Measurements from ENCODE around the gene MRPS11. TPM values are rescaled to one million over a fixed set of nuclear protein-coding genes. Genes with fewer than 3 reads are reported as not detected.

The MRPS11 gene
- total RNA-seq = 38.0 and 44.8 TPM in 2 replicates

GRCh38 chr15:88467073-88467934 lies at the start of gene MRPS11, which contains the start of gene MRPL46:
Gene MRPS11 (plus strand): TSS chr15:88467708. CDS start chr15:88467718, 10 bp downstream.
Gene MRPL46 (minus strand): TSS chr15:88467388. CDS start chr15:88467377, 11 bp downstream.

Other genes with a start within 250 kb of the MRPS11 start
- not detected in 2 replicates for gene NTRK3, start 211.0 kb upstream of the MRPS11 start, total RNA-seq
- 17.6 and 26.5 TPM in 2 replicates for gene MRPL46, start 320 bp upstream of the MRPS11 start, total RNA-seq
- 0.72 and 2.2 TPM in 2 replicates for gene DET1, start 79.0 kb downstream of the MRPS11 start, total RNA-seq
- gene AEN, start 153.6 kb downstream of the MRPS11 start, total RNA-seq = 27.3 and 39.5 TPM in 2 replicates
- 6.3 and 27.8 TPM in 2 replicates for gene ISG20, start 171.3 kb downstream of the MRPS11 start, total RNA-seq

Data from hair follicular keratinocyte (primary cell).